Cerebellar cortex (tissue), 1 donor: ENCODE results near the gene BDH1.
A peak's percentile ranks its signal among the peaks of the same experiment; 100 is the strongest.
"Not testable (repeated sequence)": the region's sequence is repeated elsewhere in the genome, so short reads cannot be mapped to it uniquely, and the experiment has no call there.

ENCODE experiments used
- DNase-seq: peaks from one replicate; pipeline ENCODE4 v3.0.0-alpha.2; 2015; ENCODE audit warnings: low spot score

Gene BDH1

GRCh38 chr3:197485143-197485542 lies 70.6 kb downstream of the BDH1 start:
- no peak for DNase-seq

- peak; percentile 61 for DNase-seq
Observed at GRCh38 chr3:197484204-197484901, 71.4 kb downstream of the BDH1 start.

GRCh38 chr3:197482001-197482400 lies 73.8 kb downstream of the BDH1 start:
- DNase-seq: no peak

- no peak for DNase-seq
Observed at GRCh38 chr3:197480320-197480719, 75.4 kb downstream of the BDH1 start.

GRCh38 chr3:197478746-197479668 lies 76.8 kb downstream of the BDH1 start:
- peak; percentile 86 for DNase-seq

- DNase-seq: not testable (repeated sequence)
Observed at GRCh38 chr3:197477816-197478215, 78.0 kb downstream of the BDH1 start.

- no peak for DNase-seq
Observed at GRCh38 chr3:197475997-197476525, 79.7 kb downstream of the BDH1 start.

- peak; percentile 77 for DNase-seq
Observed at GRCh38 chr3:197475514-197475913, 80.3 kb downstream of the BDH1 start.

GRCh38 chr3:197472151-197472550 lies 83.6 kb downstream of the BDH1 start:
- DNase-seq: peak; percentile 66

GRCh38 chr3:197471221-197472010 lies 84.4 kb downstream of the BDH1 start:
- peak; percentile 51 for DNase-seq

- DNase-seq: peak; percentile 56
Observed at GRCh38 chr3:197468866-197469382, 86.8 kb downstream of the BDH1 start.

GRCh38 chr3:197468167-197468566 lies 87.6 kb downstream of the BDH1 start:
- no peak for DNase-seq

- peak; percentile 91 for DNase-seq
Observed at GRCh38 chr3:197466586-197467399, 89.0 kb downstream of the BDH1 start.

- DNase-seq: no peak
Observed at GRCh38 chr3:197465996-197466549, 89.7 kb downstream of the BDH1 start.

GRCh38 chr3:197465197-197465995 lies 90.4 kb downstream of the BDH1 start:
- DNase-seq: peak; percentile 48

- DNase-seq: peak; percentile 16
Observed at GRCh38 chr3:197464794-197465193, 91.0 kb downstream of the BDH1 start.

GRCh38 chr3:197463279-197463678 lies 92.5 kb downstream of the BDH1 start:
- DNase-seq: no peak

GRCh38 chr3:197462808-197463207 lies 93.0 kb downstream of the BDH1 start:
- DNase-seq: peak; percentile 14

- no peak for DNase-seq
Observed at GRCh38 chr3:197460639-197461038, 95.1 kb downstream of the BDH1 start.

- DNase-seq: peak; percentile 47
Observed at GRCh38 chr3:197460002-197460401, 95.8 kb downstream of the BDH1 start.
